ENCODE measurements around the gene MARS1. TPM values are rescaled to one million over a fixed set of nuclear protein-coding genes. Genes with fewer than 3 reads are reported as not detected.
A peak's percentile ranks its signal among the peaks of the same experiment; 100 is the strongest.
"Not testable (repeated sequence)": the region's sequence is repeated elsewhere in the genome, so short reads cannot be mapped to it uniquely, and the experiment has no call there.

MARS1 gene
- total RNA-seq, 1 experiment from 2014 or later, result 151 TPM

- no peak for DNase-seq (ENCODE audit: low read depth, low spot score)
- in situ Hi-C loops (cut with HindIII; ENCODE audit: low pct_unique_long_range_greater_than_20kb, low sequenced_read_pairs), result no loop called here
Measured at GRCh38 chr12:57479043-57479375, 8.9 kb upstream of the MARS1 start.

DNA sequence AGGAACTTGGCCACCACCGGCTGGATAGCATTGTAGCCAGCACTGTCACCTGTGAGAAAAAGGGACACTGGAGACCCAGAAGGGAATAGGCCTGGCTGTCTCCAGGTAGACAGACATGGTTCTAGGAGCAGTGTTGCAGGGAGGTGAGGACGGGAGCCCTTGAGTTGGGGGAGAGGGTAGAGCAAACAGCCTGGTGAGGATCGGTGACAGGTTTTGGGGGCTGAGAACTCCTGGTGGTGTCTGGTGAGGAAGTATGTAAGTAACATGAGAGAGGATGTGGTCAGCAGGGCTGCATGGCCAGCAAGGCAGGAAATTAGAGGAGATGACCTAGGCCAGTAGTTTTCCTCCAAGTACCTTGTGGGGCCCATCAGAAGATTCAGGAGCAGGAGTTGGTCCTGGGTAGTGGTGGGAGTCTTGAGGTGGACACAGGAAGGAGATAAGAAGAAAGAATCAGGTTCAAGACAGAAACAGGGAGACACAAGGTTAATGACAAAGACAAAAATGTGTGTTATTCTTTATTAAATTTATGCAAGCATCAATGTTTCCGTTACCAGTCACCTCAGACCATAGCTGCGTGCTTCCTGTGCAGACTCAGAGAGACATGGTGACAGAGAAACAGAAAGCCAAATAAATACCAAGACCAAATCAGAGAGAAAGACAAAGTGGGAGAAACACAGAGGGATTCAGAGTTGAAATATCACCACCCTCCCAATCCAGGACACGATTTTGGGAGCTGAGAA, 8.3 kb upstream of the MARS1 start, which contains the start of gene ARHGAP9:
Gene ARHGAP9 (minus strand): TSS at position 491 of the 740 bp plus-strand sequence. CDS start 460 bp downstream, at position 31.
- no peak for DNase-seq (ENCODE audit: low read depth, low spot score)
- in situ Hi-C loops (cut with HindIII; ENCODE audit: low pct_unique_long_range_greater_than_20kb, low sequenced_read_pairs), result no loop called here

DNA sequence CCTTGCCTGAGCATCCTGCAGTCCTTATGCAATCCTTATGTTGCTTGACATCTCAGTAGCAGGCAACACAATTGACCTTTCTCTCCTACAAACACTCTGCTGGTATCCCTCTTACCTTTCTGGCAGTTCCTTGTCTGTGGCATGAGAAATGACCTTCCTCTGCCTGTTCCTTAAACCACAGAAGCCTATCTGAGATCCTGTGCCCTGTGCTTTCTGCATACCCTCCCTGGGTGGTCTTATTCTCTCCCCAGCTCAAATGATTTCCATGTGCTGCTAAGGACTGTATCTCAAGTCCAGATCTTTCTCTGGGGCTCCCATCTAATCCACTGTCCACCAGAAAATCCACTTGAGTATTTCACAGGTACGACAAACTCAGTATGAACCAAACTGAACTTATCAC, 6.2 kb upstream of the MARS1 start:
- no peak for DNase-seq (ENCODE audit: low read depth, low spot score)
- in situ Hi-C loops (cut with HindIII; ENCODE audit: low pct_unique_long_range_greater_than_20kb, low sequenced_read_pairs), result no loop called here

GRCh38 chr12:57483466-57483865, 4.4 kb upstream of the MARS1 start:
- in situ Hi-C loops (cut with HindIII; ENCODE audit: low pct_unique_long_range_greater_than_20kb, low sequenced_read_pairs), result no loop called here
- DNase-seq (ENCODE audit: low read depth, low spot score), result no peak

- DNase-seq (ENCODE audit: low read depth, low spot score), result no peak
- in situ Hi-C loops (cut with HindIII; ENCODE audit: low pct_unique_long_range_greater_than_20kb, low sequenced_read_pairs), result no loop called here
Measured at GRCh38 chr12:57485695-57486094, 2.2 kb upstream of the MARS1 start.

DNA sequence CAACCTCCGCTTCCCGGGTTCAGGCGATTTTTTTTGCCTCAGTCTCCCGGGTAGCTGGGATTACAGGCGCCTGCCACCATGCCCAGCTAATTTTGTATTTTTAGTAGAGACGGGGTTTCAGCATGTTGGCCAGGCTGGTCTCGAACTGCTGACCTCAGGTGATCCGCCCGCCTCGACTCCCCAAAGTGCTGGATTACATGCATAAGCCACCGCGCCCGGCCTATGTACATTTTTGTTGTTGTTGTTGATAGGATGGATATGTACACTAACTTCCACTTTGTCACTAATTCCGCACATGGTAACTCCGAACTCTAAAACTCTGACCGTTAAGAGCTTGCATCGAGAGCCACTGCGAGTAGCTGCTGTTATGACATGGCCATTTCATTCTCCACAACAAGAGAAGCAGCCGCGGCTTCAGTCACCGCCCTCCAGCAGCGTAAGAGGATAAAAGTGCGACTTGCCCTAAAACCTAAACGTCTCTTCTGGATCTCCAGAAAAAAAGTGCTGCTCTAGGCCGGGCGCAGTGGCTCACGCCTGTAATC, 742 bp upstream of the MARS1 start:
- in situ Hi-C loops (cut with HindIII; ENCODE audit: low pct_unique_long_range_greater_than_20kb, low sequenced_read_pairs), result no loop called here
- no peak for DNase-seq (ENCODE audit: low read depth, low spot score)

DNA sequence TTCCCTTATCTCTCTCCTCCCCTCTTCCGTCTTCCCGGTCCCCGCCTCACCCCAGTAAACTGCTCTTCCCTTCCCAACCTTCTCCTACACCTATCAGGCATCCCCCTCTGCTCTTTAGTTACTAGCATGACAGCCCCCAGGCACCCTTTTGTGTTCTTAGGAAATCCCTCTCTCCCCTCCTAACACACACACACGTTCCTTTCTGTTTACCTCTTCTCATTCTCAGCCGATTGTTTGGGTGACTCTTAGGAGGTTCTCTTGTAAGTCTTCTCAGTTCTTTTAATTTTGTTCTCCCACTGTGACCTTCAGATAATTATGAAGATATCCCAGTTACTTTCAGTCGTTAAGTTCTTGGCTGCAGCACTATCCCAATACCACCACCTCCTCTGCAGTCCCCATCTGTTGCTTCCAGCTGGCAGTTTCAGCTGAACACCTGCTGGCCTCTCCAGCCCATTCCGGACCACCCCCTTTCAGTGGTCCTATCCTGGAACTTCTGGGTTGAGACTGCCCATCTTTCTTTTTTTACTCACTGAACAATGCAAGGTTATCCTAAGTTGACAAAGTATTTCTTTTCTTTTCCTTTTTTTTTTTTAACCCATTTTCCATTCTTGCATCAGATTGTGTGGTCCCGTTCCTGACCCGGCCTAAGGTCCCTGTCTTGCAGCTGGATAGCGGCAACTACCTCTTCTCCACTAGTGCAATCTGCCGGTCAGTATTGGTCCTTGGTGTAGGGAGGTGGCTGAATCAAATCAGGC, 711 bp downstream of the MARS1 start:
- in situ Hi-C loops (cut with HindIII; ENCODE audit: low pct_unique_long_range_greater_than_20kb, low sequenced_read_pairs), result no loop called here
- DNase-seq (ENCODE audit: low read depth, low spot score), result no peak

DNA sequence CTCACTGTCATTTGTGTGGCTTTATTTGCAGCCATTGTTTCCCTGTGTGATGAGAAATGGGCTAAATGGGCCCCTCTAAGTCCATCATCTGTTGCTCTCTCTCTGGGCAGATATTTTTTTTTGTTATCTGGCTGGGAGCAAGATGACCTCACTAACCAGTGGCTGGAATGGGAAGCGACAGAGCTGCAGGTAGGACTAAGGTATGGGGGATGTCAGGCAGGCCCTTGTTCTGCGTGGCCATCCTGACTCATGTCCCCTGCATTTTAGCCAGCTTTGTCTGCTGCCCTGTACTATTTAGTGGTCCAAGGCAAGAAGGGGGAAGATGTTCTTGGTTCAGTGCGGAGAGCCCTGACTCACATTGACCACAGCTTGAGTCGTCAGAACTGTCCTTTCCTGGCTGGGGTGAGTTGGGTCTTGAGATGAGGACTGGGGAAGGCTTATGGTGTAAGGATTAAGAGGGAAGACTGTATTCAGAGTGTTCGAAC, 1.3 kb downstream of the MARS1 start:
- no peak for DNase-seq (ENCODE audit: low read depth, low spot score)
- in situ Hi-C loops (cut with HindIII; ENCODE audit: low pct_unique_long_range_greater_than_20kb, low sequenced_read_pairs), result no loop called here

DNA sequence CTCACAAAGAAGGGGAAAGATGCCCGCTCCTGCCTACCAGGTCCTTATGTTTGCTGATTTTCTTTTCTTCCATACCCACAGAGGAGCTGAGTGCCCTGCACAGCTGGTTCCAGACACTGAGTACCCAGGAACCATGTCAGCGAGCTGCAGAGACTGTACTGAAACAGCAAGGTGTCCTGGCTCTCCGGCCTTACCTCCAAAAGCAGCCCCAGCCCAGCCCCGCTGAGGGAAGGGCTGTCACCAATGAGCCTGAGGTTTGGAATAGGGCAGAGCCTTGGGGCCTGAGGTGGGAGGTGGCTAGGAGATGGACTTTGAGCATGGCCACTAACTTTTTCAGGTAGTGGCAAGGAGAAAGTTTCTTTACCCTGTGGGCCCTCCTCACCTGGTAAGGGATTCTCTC, 2.3 kb downstream of the MARS1 start:
- no peak for DNase-seq (ENCODE audit: low read depth, low spot score)
- in situ Hi-C loops (cut with HindIII; ENCODE audit: low pct_unique_long_range_greater_than_20kb, low sequenced_read_pairs), result no loop called here

DNA sequence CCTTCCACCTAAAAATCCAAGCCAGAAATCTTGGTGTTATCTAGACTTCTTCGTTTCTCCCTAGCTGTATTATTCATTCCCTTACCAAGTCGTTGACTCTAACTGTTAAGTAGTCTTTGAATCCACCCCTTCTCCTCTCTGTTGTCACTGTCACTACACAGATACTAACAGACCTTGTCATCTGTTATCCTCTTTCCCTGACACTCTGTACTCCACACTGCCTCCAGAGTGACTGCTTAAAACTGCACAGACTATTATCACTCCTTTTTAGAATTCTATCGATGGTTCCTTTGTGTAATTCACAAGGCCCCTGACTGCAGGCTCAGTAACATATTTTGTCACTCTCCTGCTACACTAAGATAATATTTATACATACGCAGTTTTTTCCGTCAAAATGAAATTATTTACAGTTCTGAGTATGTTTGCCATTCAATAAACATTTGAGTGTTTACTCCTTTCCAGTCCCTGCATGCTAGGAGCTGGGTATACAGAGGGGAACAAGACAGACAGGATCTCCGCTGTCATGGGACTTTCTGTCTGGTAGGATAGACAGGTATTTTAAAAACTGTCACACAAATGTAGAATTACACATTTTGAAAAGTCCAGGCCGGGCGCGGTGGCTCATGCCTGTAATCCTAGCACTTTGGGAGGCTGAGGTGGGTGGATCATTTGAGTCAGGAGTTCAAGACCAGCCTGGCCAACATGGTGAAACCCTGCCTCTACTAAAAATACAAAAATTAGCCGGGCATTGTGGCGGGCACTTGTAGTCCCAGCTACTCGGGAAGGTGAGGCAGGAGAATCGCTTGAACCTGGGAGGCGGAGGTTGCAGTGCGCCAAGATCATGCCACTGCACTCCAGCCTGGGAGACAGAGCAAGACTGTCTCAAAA, 3.8 kb downstream of the MARS1 start:
- peak; percentile 50 for DNase-seq (ENCODE audit: low read depth, low spot score)
- in situ Hi-C loops (cut with HindIII; ENCODE audit: low pct_unique_long_range_greater_than_20kb, low sequenced_read_pairs), result no loop called here

- in situ Hi-C loops (cut with HindIII; ENCODE audit: low pct_unique_long_range_greater_than_20kb, low sequenced_read_pairs); DNase-seq (ENCODE audit: low read depth, low spot score): not testable (repeated sequence)
Measured at GRCh38 chr12:57495051-57495701, 7.3 kb downstream of the MARS1 start.

- no peak for DNase-seq (ENCODE audit: low read depth, low spot score)
- in situ Hi-C loops (cut with HindIII; ENCODE audit: low pct_unique_long_range_greater_than_20kb, low sequenced_read_pairs), result no loop called here
Measured at GRCh38 chr12:57496822-57497221, 9.0 kb downstream of the MARS1 start.

DNA sequence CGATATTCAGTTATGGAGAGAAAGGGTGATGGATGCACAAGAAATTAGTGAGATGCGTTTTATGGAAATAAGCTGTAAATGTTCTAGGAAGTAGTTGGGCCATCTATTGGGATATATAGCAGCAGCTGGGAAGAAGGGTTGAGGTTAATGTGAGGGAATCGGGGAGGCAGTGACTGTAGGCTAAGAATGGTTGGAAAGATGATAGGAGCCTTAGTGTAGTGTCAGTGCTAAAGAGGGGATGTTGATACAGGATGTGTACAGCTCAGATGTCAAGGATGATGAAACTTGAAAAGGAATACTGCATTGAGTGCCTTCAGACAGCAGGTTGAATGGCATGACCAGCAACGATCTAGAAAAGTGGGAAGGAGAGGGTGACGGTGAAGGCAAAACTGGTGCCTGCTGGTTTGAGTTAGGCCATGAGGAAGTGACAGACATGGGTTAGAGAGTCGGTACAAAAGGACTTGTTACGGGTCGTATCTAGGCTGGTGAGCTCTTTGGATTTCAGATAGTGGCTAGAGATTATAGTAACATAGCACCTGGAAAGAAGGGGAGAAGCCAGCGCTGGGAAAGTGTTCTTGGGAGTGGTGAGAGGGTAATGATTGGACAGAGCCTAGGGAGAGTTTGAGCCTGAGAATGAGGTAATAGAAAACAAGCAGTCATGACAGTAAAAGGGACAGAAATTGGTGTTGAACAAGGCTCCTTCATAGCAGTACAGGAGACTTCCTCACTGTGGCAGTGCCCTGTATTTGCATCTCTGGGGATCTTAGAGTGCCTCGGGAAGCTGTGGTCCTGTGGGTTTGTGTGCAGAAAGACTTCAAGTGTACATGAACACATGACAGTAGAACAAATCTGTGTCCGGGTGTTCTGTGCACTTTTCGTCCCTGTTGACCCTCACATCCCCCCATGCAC, 9.6 kb downstream of the MARS1 start:
- in situ Hi-C loops (cut with HindIII; ENCODE audit: low pct_unique_long_range_greater_than_20kb, low sequenced_read_pairs), result no loop called here
- DNase-seq (ENCODE audit: low read depth, low spot score), result no peak

DNA sequence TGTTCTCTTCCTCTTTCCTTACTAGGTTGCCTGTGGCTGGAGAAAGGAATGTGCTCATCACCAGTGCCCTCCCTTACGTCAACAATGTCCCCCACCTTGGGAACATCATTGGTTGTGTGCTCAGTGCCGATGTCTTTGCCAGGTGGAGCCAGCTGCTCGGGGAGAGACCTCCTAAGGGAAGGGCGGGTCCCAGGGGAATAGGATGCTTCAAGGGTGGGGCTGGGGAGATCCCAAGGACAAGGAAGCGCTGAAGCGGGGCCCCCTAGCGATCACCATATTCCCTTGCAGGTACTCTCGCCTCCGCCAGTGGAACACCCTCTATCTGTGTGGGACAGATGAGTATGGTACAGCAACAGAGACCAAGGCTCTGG, 10.2 kb downstream of the MARS1 start:
- in situ Hi-C loops (cut with HindIII; ENCODE audit: low pct_unique_long_range_greater_than_20kb, low sequenced_read_pairs), result no loop called here
- DNase-seq (ENCODE audit: low read depth, low spot score), result peak; percentile 51

- in situ Hi-C loops (cut with HindIII; ENCODE audit: low pct_unique_long_range_greater_than_20kb, low sequenced_read_pairs), result no loop called here
- DNase-seq (ENCODE audit: low read depth, low spot score), result no peak
Measured at GRCh38 chr12:57498571-57498970, 10.7 kb downstream of the MARS1 start.

- in situ Hi-C loops (cut with HindIII; ENCODE audit: low pct_unique_long_range_greater_than_20kb, low sequenced_read_pairs), result no loop called here
- DNase-seq (ENCODE audit: low read depth, low spot score), result no peak
Measured at GRCh38 chr12:57500213-57500612, 12.3 kb downstream of the MARS1 start.
